Activated T-helper 2 cell treated with anti-CD3 and anti-CD28 coated beads, Interferon-gamma antibody, Interleukin-2, Interleukin-4, amounts not matched to agents 10 μg/mL and 5 μg/mL and 100 μg/mL, durations not matched to agents 14 hours and 24 hours and 36 hours (primary cell): ENCODE results near the gene TAS1R2. TPM values are rescaled to one million over a fixed set of nuclear protein-coding genes. Genes with fewer than 3 reads are reported as not detected.
"Not testable (repeated sequence)": the region's sequence is repeated elsewhere in the genome, so short reads cannot be mapped to it uniquely, and the experiment has no call there.

Experiments
- DNase-seq: peaks from one replicate; pipeline ENCODE4 v3.0.0; 2021; ENCODE audit warnings: low spot score
- H3K27ac Mint-ChIP-seq: one replicate; pipeline ENCODE4 v1.8.0; 2021; ENCODE audit warnings: mixed read lengths
- H3K27me3 Mint-ChIP-seq: one replicate; pipeline ENCODE4 v1.8.0; 2021; ENCODE audit warnings: low read depth, mixed read lengths
- H3K36me3 Mint-ChIP-seq: one replicate; pipeline ENCODE4 v1.8.0; 2021; ENCODE audit warnings: low read depth, mixed read lengths
- H3K4me1 Mint-ChIP-seq: one replicate; pipeline ENCODE4 v1.8.0; 2021; ENCODE audit warnings: low read depth, mixed read lengths
- H3K4me3 Mint-ChIP-seq: one replicate; pipeline ENCODE4 v1.8.0; 2021; ENCODE audit warnings: low read depth, mild to moderate bottlenecking, moderate library complexity, mixed read lengths
- H3K9me3 Mint-ChIP-seq: one replicate; pipeline ENCODE4 v1.8.0; 2021; ENCODE audit warnings: mixed read lengths
- intact Hi-C: fragments of 100-400 bp; cut with micrococcal nuclease; formaldehyde crosslinking; loops from one replicate; pipeline ENCODE4 v1.15.1; 2023
- total RNA-seq: library from RNA; stranded (reverse); gene quantifications from 2 replicates; pipeline ENCODE4 v1.2.3, GENCODE V29; 2022

TAS1R2 gene
- total RNA-seq, 1 donor from 2014 or later: not detected

GRCh38 chr1:18872071-18872611 lies 12.7 kb upstream of the TAS1R2 start:
- H3K27me3 Mint-ChIP-seq: no peaks in the 10 kb centered on the region
- no peaks in the 10 kb centered on the region for H3K9me3 Mint-ChIP-seq
- no peaks in the 10 kb centered on the region for H3K36me3 Mint-ChIP-seq
- H3K27ac Mint-ChIP-seq: no peak overlapping the region
- H3K4me3 Mint-ChIP-seq: no peak overlapping the region
- no peaks in the 10 kb centered on the region for H3K4me1 Mint-ChIP-seq
- intact Hi-C loops: no loop called here
- no peak for DNase-seq

- no peaks in the 10 kb centered on the region for H3K4me1 Mint-ChIP-seq
- DNase-seq: no peak
- peaks cover 4% of the 10 kb centered on the region for H3K27me3 Mint-ChIP-seq
- no peaks in the 10 kb centered on the region for H3K36me3 Mint-ChIP-seq
- intact Hi-C loops: no loop called here
- no peak overlapping the region for H3K4me3 Mint-ChIP-seq
- no peak overlapping the region for H3K27ac Mint-ChIP-seq
- no peaks in the 10 kb centered on the region for H3K9me3 Mint-ChIP-seq
These were observed 12.1 kb upstream of the TAS1R2 start for GRCh38 chr1:18871401-18872070.

GRCh38 chr1:18870957-18871356 lies 11.5 kb upstream of the TAS1R2 start:
- Mint-ChIP-seq H3K4me3 (no peak overlapping the region), H3K27me3 (peaks cover 4% of the 10 kb centered on the region), H3K27ac (no peak overlapping the region), H3K9me3 (no peaks in the 10 kb centered on the region), H3K36me3 (no peaks in the 10 kb centered on the region), H3K4me1 (no peaks in the 10 kb centered on the region)
- DNase-seq: no peak
- intact Hi-C loops: no loop called here

- H3K27me3 Mint-ChIP-seq, H3K9me3 Mint-ChIP-seq, H3K27ac Mint-ChIP-seq, DNase-seq, intact Hi-C loops, H3K4me3 Mint-ChIP-seq, H3K36me3 Mint-ChIP-seq, H3K4me1 Mint-ChIP-seq: not testable (repeated sequence)
These were observed 11.1 kb upstream of the TAS1R2 start for GRCh38 chr1:18870595-18870865.

GRCh38 chr1:18869847-18870594 lies 10.6 kb upstream of the TAS1R2 start:
- intact Hi-C loops: no loop called here
- no peak for DNase-seq
- Mint-ChIP-seq H3K4me3 (no peak overlapping the region), H3K27ac (no peak overlapping the region), H3K36me3 (no peaks in the 10 kb centered on the region), H3K27me3 (peaks cover 4% of the 10 kb centered on the region), H3K4me1 (no peaks in the 10 kb centered on the region), H3K9me3 (no peaks in the 10 kb centered on the region)

- no peak for DNase-seq
- intact Hi-C loops: no loop called here
- H3K27me3 Mint-ChIP-seq: peaks cover 4% of the 10 kb centered on the region
- H3K36me3 Mint-ChIP-seq: no peaks in the 10 kb centered on the region
- no peaks in the 10 kb centered on the region for H3K4me1 Mint-ChIP-seq
- no peaks in the 10 kb centered on the region for H3K9me3 Mint-ChIP-seq
- no peak overlapping the region for H3K27ac Mint-ChIP-seq
- H3K4me3 Mint-ChIP-seq: no peak overlapping the region
These were observed 9.5 kb upstream of the TAS1R2 start for GRCh38 chr1:18868801-18869424.

GRCh38 chr1:18868354-18868753 lies 8.9 kb upstream of the TAS1R2 start:
- no peaks in the 10 kb centered on the region for H3K36me3 Mint-ChIP-seq
- H3K4me3 Mint-ChIP-seq: no peak overlapping the region
- peaks cover 4% of the 10 kb centered on the region for H3K27me3 Mint-ChIP-seq
- intact Hi-C loops: no loop called here
- no peak overlapping the region for H3K27ac Mint-ChIP-seq
- no peaks in the 10 kb centered on the region for H3K9me3 Mint-ChIP-seq
- DNase-seq: no peak
- H3K4me1 Mint-ChIP-seq: no peaks in the 10 kb centered on the region

GRCh38 chr1:18866846-18867245 lies 7.4 kb upstream of the TAS1R2 start:
- Mint-ChIP-seq H3K36me3 (no peaks in the 10 kb centered on the region), H3K27ac (no peak overlapping the region), H3K4me1 (no peaks in the 10 kb centered on the region), H3K4me3 (no peak overlapping the region), H3K9me3 (no peaks in the 10 kb centered on the region), H3K27me3 (peaks cover 4% of the 10 kb centered on the region)
- intact Hi-C loops: no loop called here
- DNase-seq: no peak

- Mint-ChIP-seq H3K36me3 (no peaks in the 10 kb centered on the region), H3K4me1 (no peaks in the 10 kb centered on the region), H3K9me3 (no peaks in the 10 kb centered on the region), H3K27me3 (peaks cover 4% of the 10 kb centered on the region), H3K27ac (no peak overlapping the region), H3K4me3 (no peak overlapping the region)
- intact Hi-C loops: no loop called here
- DNase-seq: no peak
These were observed 6.9 kb upstream of the TAS1R2 start for GRCh38 chr1:18866314-18866713.

- Mint-ChIP-seq H3K36me3 (no peaks in the 10 kb centered on the region), H3K9me3 (no peaks in the 10 kb centered on the region), H3K27ac (no peak overlapping the region), H3K4me1 (no peaks in the 10 kb centered on the region), H3K27me3 (peaks cover 4% of the 10 kb centered on the region), H3K4me3 (no peak overlapping the region)
- no peak for DNase-seq
- intact Hi-C loops: no loop called here
These were observed 5.7 kb upstream of the TAS1R2 start for GRCh38 chr1:18865176-18865575.

- Mint-ChIP-seq H3K9me3 (no peaks in the 10 kb centered on the region), H3K27ac (no peak overlapping the region), H3K4me3 (no peak overlapping the region), H3K36me3 (no peaks in the 10 kb centered on the region), H3K27me3 (peaks cover under 1% of the 10 kb centered on the region), H3K4me1 (no peaks in the 10 kb centered on the region)
- DNase-seq: no peak
- intact Hi-C loops: no loop called here
These were observed 2.1 kb upstream of the TAS1R2 start for GRCh38 chr1:18861590-18861989.

GRCh38 chr1:18861082-18861481 lies 1.6 kb upstream of the TAS1R2 start:
- no peaks in the 10 kb centered on the region for H3K9me3 Mint-ChIP-seq
- no peak for DNase-seq
- no peaks in the 10 kb centered on the region for H3K36me3 Mint-ChIP-seq
- intact Hi-C loops: no loop called here
- H3K4me3 Mint-ChIP-seq: no peak overlapping the region
- H3K27me3 Mint-ChIP-seq: no peaks in the 10 kb centered on the region
- H3K4me1 Mint-ChIP-seq: no peaks in the 10 kb centered on the region
- H3K27ac Mint-ChIP-seq: no peak overlapping the region

GRCh38 chr1:18858070-18858688 lies 1.3 kb downstream of the TAS1R2 start:
- no peak overlapping the region for H3K4me3 Mint-ChIP-seq
- H3K9me3 Mint-ChIP-seq: no peaks in the 10 kb centered on the region
- no peak for DNase-seq
- H3K27me3 Mint-ChIP-seq: no peaks in the 10 kb centered on the region
- no peaks in the 10 kb centered on the region for H3K4me1 Mint-ChIP-seq
- no peak overlapping the region for H3K27ac Mint-ChIP-seq
- intact Hi-C loops: no loop called here
- H3K36me3 Mint-ChIP-seq: no peaks in the 10 kb centered on the region
